Astrocyte (in vitro differentiated cells and primary cell): ENCODE results near the gene S100A1. TPM values are rescaled to one million over a fixed set of nuclear protein-coding genes. Genes with fewer than 3 reads are reported as not detected.

ENCODE experiments used
- DNase-seq: peaks from one replicate; pipeline ENCODE4 v3.0.0-alpha.2; 2010; ENCODE audit warnings: low read depth
- FAIRE-seq: peaks from 2 replicates; lab custom pipeline; 2011; peaks lifted over from hg19 to GRCh38; lab: Jason Lieb, UNC
- H2AFZ ChIP-seq: 2 replicates; pipeline ENCODE4 v1.6.0; 2012; ENCODE audit warnings: low read depth, low read length, inconsistent platforms
- H3K27ac ChIP-seq: 2 replicates; pipeline ENCODE4 v1.5.1; 2011; ENCODE audit warnings: low read depth, low read length, inconsistent platforms
- H3K27me3 ChIP-seq: 2 replicates; pipeline ENCODE4 v1.6.0; 2011; ENCODE audit warnings: low read length, inconsistent platforms; ENCODE audit not compliant: insufficient read depth
- H3K36me3 ChIP-seq: 2 replicates; pipeline ENCODE4 v1.5.1; 2011; ENCODE audit warnings: low read length, inconsistent platforms; ENCODE audit not compliant: insufficient read depth
- H3K4me1 ChIP-seq: 2 replicates; pipeline ENCODE4 v1.5.1; 2011; ENCODE audit warnings: low read length, inconsistent platforms; ENCODE audit not compliant: insufficient read depth
- H3K4me2 ChIP-seq: 2 replicates; pipeline ENCODE4 v1.6.0; 2012; ENCODE audit warnings: low read length, inconsistent platforms
- H3K4me3 ChIP-seq: 2 replicates; pipeline ENCODE4 v1.5.1; 2011; ENCODE audit warnings: low read depth, mild to moderate bottlenecking, low read length, inconsistent platforms; ENCODE audit not compliant: insufficient read depth
- H3K79me2 ChIP-seq: 2 replicates; pipeline ENCODE4 v1.6.0; 2012; ENCODE audit warnings: mild to moderate bottlenecking, low read length, inconsistent platforms; ENCODE audit not compliant: insufficient read depth
- H3K9ac ChIP-seq: 2 replicates; pipeline ENCODE4 v1.6.0; 2012; ENCODE audit warnings: mild to moderate bottlenecking, low read length, inconsistent platforms
- H3K9me3 ChIP-seq: 2 replicates; pipeline ENCODE4 v1.5.1; 2012; ENCODE audit warnings: low read depth, mild to moderate bottlenecking, low read length, inconsistent platforms; ENCODE audit not compliant: insufficient read depth
- H4K20me1 ChIP-seq: 2 replicates; pipeline ENCODE4 v1.6.0; 2012; ENCODE audit warnings: low read length, inconsistent platforms; ENCODE audit not compliant: insufficient read depth
- H3K27ac Mint-ChIP-seq: one replicate; pipeline ENCODE4 v1.8.0; 2021; ENCODE audit warnings: mild to moderate bottlenecking, mixed read lengths; ENCODE audit not compliant: unreplicated experiment
- H3K27me3 Mint-ChIP-seq: one replicate; pipeline ENCODE4 v1.8.0; 2021; ENCODE audit warnings: low read depth, mixed read lengths; ENCODE audit not compliant: unreplicated experiment
- H3K36me3 Mint-ChIP-seq: one replicate; pipeline ENCODE4 v1.8.0; 2021; ENCODE audit warnings: low read depth, mixed read lengths; ENCODE audit not compliant: unreplicated experiment
- H3K4me1 Mint-ChIP-seq: one replicate; pipeline ENCODE4 v1.8.0; 2021; ENCODE audit warnings: low read depth, mixed read lengths; ENCODE audit not compliant: unreplicated experiment
- H3K4me3 Mint-ChIP-seq: one replicate; pipeline ENCODE4 v1.8.0; 2021; ENCODE audit warnings: mild to moderate bottlenecking, moderate library complexity, mixed read lengths; ENCODE audit not compliant: unreplicated experiment
- H3K9me3 Mint-ChIP-seq: one replicate; pipeline ENCODE4 v1.8.0; 2021; ENCODE audit warnings: mild to moderate bottlenecking, mixed read lengths; ENCODE audit not compliant: unreplicated experiment
- CTCF ChIP-seq: IDR thresholded peaks from 2 replicates; pipeline ENCODE4 v1.5.1; 2011; ENCODE audit warnings: low read depth, mild to moderate bottlenecking, inconsistent platforms, low read length, moderate library complexity; ENCODE audit not compliant: insufficient read depth
- EZH2 ChIP-seq: IDR thresholded peaks from 2 replicates; pipeline ENCODE4 v1.6.1; 2012; ENCODE audit warnings: mild to moderate bottlenecking, low read length, inconsistent platforms; ENCODE audit not compliant: insufficient read depth
- total RNA-seq: library from RNA; stranded (reverse); gene quantifications from 2 replicates; pipeline ENCODE4 v1.2.1, GENCODE V29; 2021

The S100A1 gene
- total RNA-seq, 1 donor from 2014 or later, result 1.7 TPM

GRCh38 chr1:153633161-153633753, 5.0 kb downstream of the S100A1 start:
- Histone ChIP-seq H3K79me2 (peaks cover 40% of the 10 kb centered on the region), H3K36me3 (peaks cover 19% of the 10 kb centered on the region), H3K27ac (peak overlapping the region; percentile 100), H3K4me3 (peak overlapping the region; percentile 93), H3K4me2 (peak overlapping the region; percentile 94), H2AFZ (no peak overlapping the region), H3K9me3 (no peaks in the 10 kb centered on the region), H3K4me1 (peaks cover 9% of the 10 kb centered on the region), H3K9ac (peak overlapping the region; percentile 100), H3K27me3 (no peaks in the 10 kb centered on the region), H4K20me1 (peaks cover 30% of the 10 kb centered on the region)
- peaks cover 2% of the 10 kb centered on the region for H3K9me3 Mint-ChIP-seq
- FAIRE-seq, result no peak
- no peaks in the 10 kb centered on the region for H3K27me3 Mint-ChIP-seq
- peaks cover 14% of the 10 kb centered on the region for H3K4me1 Mint-ChIP-seq
- H3K27ac Mint-ChIP-seq, result peak overlapping the region; percentile 98
- DNase-seq, result no peak
- H3K36me3 Mint-ChIP-seq, result peaks cover 9% of the 10 kb centered on the region
- TF ChIP-seq CTCF (no peak), EZH2 (no peak)
- H3K4me3 Mint-ChIP-seq, result peak overlapping the region; percentile 97

- no peaks in the 10 kb centered on the region for H3K9me3 ChIP-seq
- H3K4me1 Mint-ChIP-seq, result peaks cover 14% of the 10 kb centered on the region
- peaks cover 25% of the 10 kb centered on the region for H3K36me3 ChIP-seq
- no peaks in the 10 kb centered on the region for H3K27me3 ChIP-seq
- peaks cover 45% of the 10 kb centered on the region for H3K79me2 ChIP-seq
- peaks cover 9% of the 10 kb centered on the region for H3K4me1 ChIP-seq
- H3K4me3 Mint-ChIP-seq, result peak within 1 kb of the TSS; percentile 97
- no peaks in the 10 kb centered on the region for H3K27me3 Mint-ChIP-seq
- H3K4me3 ChIP-seq, result peak within 1 kb of the TSS; percentile 93
- H3K4me2 ChIP-seq, result peak within 1 kb of the TSS; percentile 94
- H3K9me3 Mint-ChIP-seq, result peaks cover 2% of the 10 kb centered on the region
- peak within 1 kb of the TSS; percentile 100 for H3K9ac ChIP-seq
- H4K20me1 ChIP-seq, result peaks cover 32% of the 10 kb centered on the region
- no peak for TF ChIP-seq CTCF
- TF ChIP-seq EZH2, result no peak
- peak within 1 kb of the TSS; percentile 100 for H3K27ac ChIP-seq
- DNase-seq (peak; percentile 93), FAIRE-seq (no peak)
- peak within 1 kb of the TSS; percentile 98 for H3K27ac Mint-ChIP-seq
- H2AFZ ChIP-seq, result peak within 1 kb of the TSS; percentile 71
- peaks cover 9% of the 10 kb centered on the region for H3K36me3 Mint-ChIP-seq
Measured at GRCh38 chr1:153633754-153634665, 5.8 kb downstream of the S100A1 start, which contains the start of gene CHTOP. CHTOP (plus strand) TSS chr1:153634066; CDS start chr1:153636589, 2,523 bp downstream.
